Panc1 (cell line): Measurements from ENCODE around the gene KRTAP2-3. TPM values are rescaled to one million over a fixed set of nuclear protein-coding genes. Genes with fewer than 3 reads are reported as not detected.

ENCODE experiments used
- ATAC-seq: fragments of 200-7000 bp; cut with Tn5 transposase; 2 replicates; pipeline ENCODE4 v1.9.1; 2020; ENCODE audit warnings: mild to moderate bottlenecking, moderate library complexity
- BruUV-seq: library from RNA; stranded (reverse); fragments of 400-500 nt; replicated peaks from 2 replicates; lab custom pipeline; 2021; lab: Mats Ljungman, UMichigan
- CTCF ChIA-PET: fragments of 300-600 bp; sonication (Branson Sonifier 250); formaldehyde crosslinking; loops from one replicate; lab custom pipeline; 2022; ENCODE audit warnings: antibody characterized with exemption; lab: Charles Lee
- POLR2A ChIA-PET: fragments of 300-600 bp; sonication (Branson Sonifier 250); formaldehyde crosslinking; loops from one replicate; lab custom pipeline; 2022; ENCODE audit warnings: antibody characterized with exemption; lab: Charles Lee
- DNase-seq: peaks from one replicate; pipeline ENCODE4 v3.0.0-alpha.2; 2010; ENCODE audit warnings: low read depth, low spot score
- H3K27ac ChIP-seq: 2 replicates; pipeline ENCODE4 v1.5.1; 2011; ENCODE audit warnings: mild to moderate bottlenecking, low read length, inconsistent platforms
- H3K27me3 ChIP-seq: fragments of 200-500 bp; sonication (Bioruptor generic); 2 replicates; pipeline ENCODE4 v1.6.0; 2014; ENCODE audit warnings: low read length, inconsistent platforms; ENCODE audit not compliant: control insufficient read depth, insufficient read depth
- H3K36me3 ChIP-seq: fragments of 200-500 bp; sonication (Bioruptor generic); 2 replicates; pipeline ENCODE4 v1.5.1; 2014; ENCODE audit warnings: inconsistent platforms, mild to moderate bottlenecking, low read length, moderate library complexity; ENCODE audit not compliant: control insufficient read depth, insufficient read depth
- H3K4me1 ChIP-seq: 2 replicates; pipeline ENCODE4 v1.5.1; 2011; ENCODE audit warnings: inconsistent platforms, mild to moderate bottlenecking, low read length, moderate library complexity; ENCODE audit not compliant: control insufficient read depth, insufficient read depth
- H3K4me3 ChIP-seq, 2 experiments: 2 replicates each; pipeline ENCODE4 v1.5.1; 2011 to 2012; ENCODE audit warnings: low read depth in 2 of 2, low read length in 2 of 2, mild to moderate bottlenecking in 2 of 2, inconsistent platforms in 1 of 2, moderate library complexity in 1 of 2
- H3K9me3 ChIP-seq: fragments of 200-500 bp; sonication (Bioruptor generic); 2 replicates; pipeline ENCODE4 v1.5.1; 2014; ENCODE audit warnings: low read depth, mild to moderate bottlenecking, inconsistent platforms, low read length, moderate library complexity; ENCODE audit not compliant: control insufficient read depth, insufficient read depth
- CTCF ChIP-seq: fragments of 450-650 bp; IDR thresholded peaks from 2 replicates; pipeline ENCODE4 v1.5.1; 2017; ENCODE audit warnings: mild to moderate bottlenecking
- POLR2AphosphoS5 ChIP-seq: IDR thresholded peaks from 2 replicates; pipeline ENCODE4 v1.6.1; 2012; ENCODE audit warnings: mild to moderate bottlenecking, low read depth, low read length, moderate library complexity
- REST ChIP-seq, 2 experiments: IDR thresholded peaks; 2 replicates each; pipeline ENCODE4 v1.6.1; 2011 to 2012; ENCODE audit warnings: low read depth in 2 of 2, control low read depth in 1 of 2, low read length in 1 of 2, mild to moderate bottlenecking in 1 of 2, moderate library complexity in 1 of 2; ENCODE audit not compliant: insufficient read depth in 1 of 2
- SIN3A ChIP-seq: IDR thresholded peaks from 2 replicates; pipeline ENCODE4 v1.6.1; 2012; ENCODE audit warnings: low read depth, mild to moderate bottlenecking, low read length, moderate library complexity, borderline replicate concordance; ENCODE audit not compliant: insufficient read depth
- TCF7L2 ChIP-seq: IDR thresholded peaks from 2 replicates; pipeline ENCODE4 v1.6.1; 2011; ENCODE audit warnings: mild to moderate bottlenecking, low read depth, low read length, inconsistent platforms
- in situ Hi-C: cut with HindIII; loops from 2 replicates; pipeline ENCODE4 v1.10.0; 2016; ENCODE audit warnings: low sequenced_read_pairs, low pct_unique_long_range_greater_than_20kb
- intact Hi-C: fragments of 100-400 bp; cut with micrococcal nuclease; formaldehyde crosslinking; loops from one replicate; pipeline ENCODE4 v1.10.0; 2022; ENCODE audit not compliant: unreplicated experiment
- total RNA-seq: library from RNA; stranded (reverse); gene quantifications from one replicate; pipeline ENCODE4 v1.2.1, GENCODE V29; 2021; ENCODE audit not compliant: unreplicated experiment

KRTAP2-3 gene
- total RNA-seq, 1 experiment from 2014 or later: not detected

GRCh38 chr17:41064301-41064700, 4.4 kb upstream of the KRTAP2-3 start:
- CTCF ChIA-PET: interaction anchor here (0.7 kb wide), 1 partner anchor 9 kb away, joined by 3 read pairs; no protein-coding TSS in a partner anchor
- POLR2A ChIA-PET: no interaction called here
- Histone ChIP-seq H3K27ac (no peak overlapping the region), H3K9me3 (no peaks in the 10 kb centered on the region), H3K36me3 (no peaks in the 10 kb centered on the region), H3K4me3 (no peak overlapping the region), H3K4me1 (no peaks in the 10 kb centered on the region), H3K27me3 (no peaks in the 10 kb centered on the region)
- no peak for TF ChIP-seq SIN3A
- TF ChIP-seq TCF7L2: no peak
- no peak for TF ChIP-seq POLR2AphosphoS5
- no peak for TF ChIP-seq REST (IDR thresholded peaks at IDR 0.05; ENCODE audit: insufficient read depth in 1 of 2, low read depth in 2 of 2, low read length in 1 of 2)
- TF ChIP-seq CTCF: no peak
- ATAC-seq (no peak), DNase-seq (no peak)
- intact Hi-C loops: no loop called here
- in situ Hi-C loops: no loop called here
- no TSS peak for BruUV-seq

GRCh38 chr17:41063449-41063848, 3.5 kb upstream of the KRTAP2-3 start:
- Histone ChIP-seq H3K27me3 (no peaks in the 10 kb centered on the region), H3K4me1 (no peaks in the 10 kb centered on the region), H3K27ac (no peak overlapping the region), H3K9me3 (no peaks in the 10 kb centered on the region), H3K36me3 (no peaks in the 10 kb centered on the region), H3K4me3 (no peak overlapping the region)
- TF ChIP-seq CTCF (no peak), REST (IDR thresholded peaks at IDR 0.05; ENCODE audit: insufficient read depth in 1 of 2, low read depth in 2 of 2, low read length in 1 of 2) (no peak), SIN3A (no peak), TCF7L2 (no peak)
- ATAC-seq (no peak), DNase-seq (no peak)
- intact Hi-C loops (no loop called here), in situ Hi-C loops (no loop called here)
- CTCF ChIA-PET: no interaction called here
- BruUV-seq: no TSS peak
- POLR2A ChIA-PET: no interaction called here
